ENCODE measurements around the gene MUC6. TPM values are rescaled to one million over a fixed set of nuclear protein-coding genes. Genes with fewer than 3 reads are reported as not detected.

The MUC6 gene
- total RNA-seq, 4 donors from 2014 or later, result not detected

DNA sequence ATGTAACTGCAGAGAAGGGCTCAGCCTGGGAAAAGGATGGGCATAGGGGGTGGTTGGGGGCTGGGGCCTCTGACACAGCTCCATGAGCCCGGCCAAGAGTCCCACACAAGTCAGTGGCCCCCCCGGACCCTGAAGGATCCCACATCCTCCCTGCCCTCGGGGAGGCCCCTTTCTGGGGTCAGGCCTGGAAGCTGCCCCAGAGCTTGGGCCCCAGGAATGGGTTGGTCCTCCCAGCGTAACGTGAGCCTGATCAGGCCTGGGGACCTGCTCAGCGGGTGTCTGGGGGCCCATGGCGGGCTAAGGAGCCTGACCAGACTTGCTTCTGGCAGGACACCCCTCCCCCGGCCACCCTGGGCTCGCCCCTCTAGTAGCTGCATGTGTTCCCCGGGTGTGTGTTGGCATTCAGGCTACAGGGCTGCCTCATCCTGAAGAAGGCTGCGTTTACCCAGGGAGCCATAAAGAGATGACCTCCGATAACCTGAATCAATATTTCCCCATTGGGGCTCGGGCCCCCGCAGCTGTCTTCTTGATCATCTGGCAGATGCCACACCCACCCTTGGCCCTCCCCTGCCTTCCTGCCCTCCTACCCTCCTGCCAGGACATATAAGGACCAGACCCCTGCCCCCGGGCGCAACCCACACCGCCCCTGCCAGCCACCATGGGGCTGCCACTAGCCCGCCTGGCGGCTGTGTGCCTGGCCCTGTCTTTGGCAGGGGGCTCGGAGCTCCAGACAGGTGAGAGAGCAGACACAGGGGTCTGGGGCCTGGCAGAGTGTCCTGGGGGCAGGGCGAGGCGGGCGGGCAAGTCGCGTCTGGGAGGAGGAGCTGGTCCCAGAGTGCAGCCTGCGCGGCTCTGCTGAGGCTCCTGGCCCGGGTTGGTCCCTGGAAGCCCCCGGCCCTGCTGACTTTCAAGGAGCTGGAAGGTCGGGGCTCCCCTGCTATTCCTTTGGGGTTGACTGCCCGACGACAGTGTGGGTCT, 38.0 kb upstream of the MUC6 start, which contains the start of gene MUC2:
Gene MUC2 (plus strand): TSS at position 631 of the 978 bp plus-strand sequence.
- TF ChIP-seq, protein P1, sequence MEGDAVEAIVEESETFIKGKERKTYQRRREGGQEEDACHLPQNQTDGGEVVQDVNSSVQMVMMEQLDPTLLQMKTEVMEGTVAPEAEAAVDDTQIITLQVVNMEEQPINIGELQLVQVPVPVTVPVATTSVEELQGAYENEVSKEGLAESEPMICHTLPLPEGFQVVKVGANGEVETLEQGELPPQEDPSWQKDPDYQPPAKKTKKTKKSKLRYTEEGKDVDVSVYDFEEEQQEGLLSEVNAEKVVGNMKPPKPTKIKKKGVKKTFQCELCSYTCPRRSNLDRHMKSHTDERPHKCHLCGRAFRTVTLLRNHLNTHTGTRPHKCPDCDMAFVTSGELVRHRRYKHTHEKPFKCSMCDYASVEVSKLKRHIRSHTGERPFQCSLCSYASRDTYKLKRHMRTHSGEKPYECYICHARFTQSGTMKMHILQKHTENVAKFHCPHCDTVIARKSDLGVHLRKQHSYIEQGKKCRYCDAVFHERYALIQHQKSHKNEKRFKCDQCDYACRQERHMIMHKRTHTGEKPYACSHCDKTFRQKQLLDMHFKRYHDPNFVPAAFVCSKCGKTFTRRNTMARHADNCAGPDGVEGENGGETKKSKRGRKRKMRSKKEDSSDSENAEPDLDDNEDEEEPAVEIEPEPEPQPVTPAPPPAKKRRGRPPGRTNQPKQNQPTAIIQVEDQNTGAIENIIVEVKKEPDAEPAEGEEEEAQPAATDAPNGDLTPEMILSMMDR (IDR thresholded peaks at IDR 0.05; ENCODE audit: low read depth), result no peak

DNA sequence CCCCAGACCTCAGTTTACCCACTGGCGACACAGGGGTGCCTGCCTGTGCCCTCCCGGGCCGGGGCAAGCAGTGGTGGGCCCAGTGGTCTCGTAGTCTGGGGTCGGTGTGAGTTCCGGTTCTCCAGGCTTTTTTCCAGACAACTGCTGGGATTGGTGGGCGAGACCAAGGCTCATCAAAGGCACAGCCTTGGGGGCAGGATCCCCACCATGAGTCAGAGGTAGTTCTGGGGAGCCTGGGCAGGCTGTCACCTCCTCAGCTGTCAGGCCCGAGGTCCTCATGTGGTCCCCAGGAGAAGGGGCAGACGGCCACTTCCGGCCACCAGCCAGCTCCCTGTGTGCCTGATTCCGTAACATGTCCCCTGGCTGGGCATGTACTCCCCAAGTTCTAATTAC, 37.3 kb upstream of the MUC6 start:
- TF ChIP-seq, protein P1 (IDR thresholded peaks at IDR 0.05; ENCODE audit: low read depth), result no peak

DNA sequence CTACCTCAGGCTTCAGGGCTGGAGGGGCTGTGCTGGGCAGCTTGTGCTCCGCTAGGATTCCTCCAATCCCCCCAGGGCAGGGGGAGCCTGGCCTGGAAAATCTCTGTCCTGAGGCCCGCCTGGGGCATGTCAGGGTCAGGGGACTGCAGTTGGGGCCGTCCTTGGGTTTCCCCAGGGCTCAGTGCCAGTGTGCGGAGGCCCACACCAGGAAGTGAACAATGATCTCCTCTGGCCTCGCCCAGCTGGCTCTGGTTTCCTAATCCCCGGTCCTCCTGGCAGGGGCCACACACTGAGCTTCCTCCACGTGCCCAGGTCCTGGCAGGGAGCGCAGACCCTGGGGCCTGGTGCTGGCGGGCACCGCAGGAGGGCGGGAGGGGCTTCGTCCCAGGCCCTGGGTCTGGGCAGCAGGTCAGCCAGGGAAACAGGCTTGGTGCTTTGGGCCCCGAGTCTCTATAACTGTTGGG, 36.8 kb upstream of the MUC6 start:
- TF ChIP-seq, protein P1 (IDR thresholded peaks at IDR 0.05; ENCODE audit: low read depth), result no peak

DNA sequence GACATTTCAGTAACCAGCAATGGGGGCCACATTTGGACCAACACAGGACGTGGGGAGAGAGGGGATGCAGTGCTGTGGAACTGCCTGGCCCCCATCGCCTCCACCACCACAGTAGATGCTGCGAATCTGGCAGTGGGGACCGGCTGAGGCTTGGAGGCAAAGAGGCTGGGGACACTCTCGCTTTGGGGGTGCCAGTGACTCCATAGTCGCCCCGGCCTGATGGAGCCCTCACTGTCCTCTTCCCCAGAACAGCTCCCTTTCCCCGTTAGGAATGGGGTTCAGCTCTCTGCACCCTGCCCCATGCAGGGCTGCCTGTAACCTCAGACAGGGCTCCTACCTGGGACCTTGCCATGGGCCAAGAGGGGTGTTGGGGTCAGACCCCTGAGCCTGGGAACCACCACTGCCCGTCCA, 36.3 kb upstream of the MUC6 start:
- TF ChIP-seq, protein P1 (IDR thresholded peaks at IDR 0.05; ENCODE audit: low read depth), result no peak

DNA sequence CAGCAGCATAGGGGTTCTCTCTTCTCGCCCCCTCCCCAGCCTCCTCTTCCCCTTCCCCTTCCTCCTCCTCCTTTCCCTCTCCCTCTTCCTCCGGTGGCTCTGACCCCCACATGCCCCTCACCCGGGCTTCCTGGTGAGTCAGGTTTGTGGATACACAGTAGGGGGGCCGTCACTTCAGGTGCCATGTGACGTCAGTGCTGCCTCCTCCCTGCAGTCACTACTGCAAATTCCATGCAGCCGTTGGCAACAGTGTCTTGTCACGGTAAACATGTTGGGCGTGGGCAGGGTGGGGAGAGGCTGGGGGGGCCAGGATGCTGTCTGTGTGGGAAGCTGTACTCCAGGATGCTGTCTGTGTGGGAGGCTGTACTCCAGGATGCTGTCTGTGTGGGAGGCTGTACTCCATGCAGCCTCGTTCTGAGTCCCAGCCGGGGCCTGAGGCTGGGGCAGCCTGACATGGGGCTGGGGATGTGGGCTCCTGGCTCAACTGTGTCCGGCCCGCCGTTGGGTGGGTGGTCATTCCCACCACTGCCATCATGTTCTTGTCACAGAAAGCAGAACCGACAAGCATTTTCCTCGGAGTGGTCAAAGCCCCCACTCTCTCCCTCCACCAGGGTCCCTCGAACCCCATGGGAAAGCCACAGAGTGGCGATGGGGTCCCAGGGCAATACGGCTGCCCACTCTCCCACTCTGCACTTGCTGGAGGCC, 35.8 kb upstream of the MUC6 start:
- TF ChIP-seq, protein P1 (IDR thresholded peaks at IDR 0.05; ENCODE audit: low read depth), result no peak

DNA sequence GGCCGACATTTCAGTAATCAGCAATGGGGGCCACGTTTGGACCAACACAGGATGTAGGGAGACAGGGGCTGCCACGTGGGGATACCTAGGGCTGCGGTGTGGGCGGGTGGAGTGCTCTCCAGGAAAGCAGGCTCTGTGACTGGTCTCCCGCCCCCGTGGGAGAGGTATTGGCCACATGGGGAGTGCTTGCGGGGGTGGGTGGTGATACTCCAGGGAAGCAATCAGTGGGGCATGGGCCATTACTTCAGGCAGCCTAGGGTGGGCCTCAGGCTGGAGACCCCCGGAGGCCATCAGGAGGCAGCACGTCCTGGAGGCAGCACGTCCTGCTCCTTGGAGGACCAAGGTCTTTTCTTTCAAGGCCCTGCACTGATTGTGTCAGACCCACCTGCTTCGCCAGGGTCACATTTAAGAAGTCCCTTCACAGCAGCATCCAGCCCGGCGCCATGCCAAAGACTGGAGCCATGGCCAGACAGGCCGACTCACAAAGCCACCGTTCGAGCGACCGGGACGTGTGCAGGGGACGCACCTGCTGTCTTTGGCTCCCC, 35.1 kb upstream of the MUC6 start:
- TF ChIP-seq, protein P1 (IDR thresholded peaks at IDR 0.05; ENCODE audit: low read depth), result no peak
